ENCODE data around the gene DCLK2. TPM values are rescaled to one million over a fixed set of nuclear protein-coding genes. Genes with fewer than 3 reads are reported as not detected.

DCLK2 gene
- total and polyA plus RNA-seq, 2 of the 4 experiments (the other 2 are of a cell fraction), result 11.3 to 15.5 TPM

DNA sequence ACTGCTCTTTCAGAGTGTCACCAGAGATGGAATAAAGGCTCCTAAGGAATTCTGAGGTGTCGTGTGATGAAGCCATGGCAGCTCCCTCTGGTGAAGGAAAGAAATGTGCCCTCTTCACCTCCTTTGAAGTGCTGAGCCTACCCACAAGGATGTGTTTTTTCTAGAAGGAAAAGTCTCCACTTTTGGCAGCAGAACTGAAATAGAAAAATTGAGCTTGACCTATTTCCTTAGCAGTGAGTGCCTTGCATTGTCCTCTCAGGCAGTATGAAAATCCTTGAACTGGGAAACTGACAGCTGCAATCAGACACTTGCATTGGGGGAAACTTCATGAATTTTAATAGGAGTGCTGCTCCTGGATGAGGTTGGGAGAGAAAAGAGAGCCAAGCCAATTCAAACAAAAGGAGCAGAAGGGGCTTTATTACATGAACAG, 95.2 kb downstream of the DCLK2 start:
- ChIA-PET CTCF (no interaction called here), POLR2A (ENCODE audit: unreplicated experiment) (no interaction called here)
- intact Hi-C loops (cut with micrococcal nuclease) (no loop called here), dilution Hi-C loops (cut with HindIII; ENCODE audit: low sequenced_read_pairs, unreplicated experiment) (no loop called here), in situ Hi-C loops (cut with MboI; ENCODE audit: low sequenced_read_pairs) (no loop called here)
- Histone ChIP-seq H3K79me1 (ENCODE audit: low read depth in 1 of 2, low read length in 2 of 2) (peaks cover 38 to 44% of the 10 kb centered on the region in 2 experiments), H3K4me3 (ENCODE audit: insufficient read depth, low read depth, low read length) (no peak overlapping the region), H3K36me3 (ENCODE audit: control insufficient read depth, insufficient read depth, low read length) (no peaks in the 10 kb centered on the region), H2BK5ac (ENCODE audit: low read depth, low read length, poor library complexity, severe bottlenecking) (no peak overlapping the region), H3K4me1 (ENCODE audit: control insufficient read depth, insufficient read depth, low read length) (peaks cover 16% of the 10 kb centered on the region), H2BK120ac (ENCODE audit: low read depth, low read length) (no peak overlapping the region), H3K4me2 (ENCODE audit: low read depth, low read length) (no peak overlapping the region), H2BK15ac (ENCODE audit: low read depth, low read length) (no peak overlapping the region; the same call in 2 of the 3 replicates), H3K27ac (ENCODE audit: insufficient read depth, low read length) (no peak overlapping the region), H3K14ac (replicated peaks; ENCODE audit: low read depth, low read length) (peak overlapping the region; percentile 3; the same call in 1 of the 2 replicates), H3K27me3 (ENCODE audit: control insufficient read depth, insufficient read depth, low read length) (no peaks in the 10 kb centered on the region), H2AFZ (replicated peaks; ENCODE audit: low read length, poor library complexity) (no peak overlapping the region), H4K91ac (ENCODE audit: insufficient read depth, low read depth, low read length) (no peak overlapping the region), H4K8ac (ENCODE audit: low read depth in 2 of 2, low read length in 2 of 2) (peak overlapping the region in 1 of 2 experiments; percentile 10; a peak in 2 of 4 replicates), H3K18ac (ENCODE audit: low read depth, low read length) (no peak overlapping the region), H4K5ac (ENCODE audit: low read depth, low read length) (no peak overlapping the region), H3K9me1 (ENCODE audit: insufficient read depth, low read length) (peaks cover 17% of the 10 kb centered on the region; the same call in 1 of the 2 replicates), H4K20me1 (ENCODE audit: insufficient read depth, low read length) (no peaks in the 10 kb centered on the region), H3K4ac (ENCODE audit: low read depth, low read length) (no peak overlapping the region), H2AK5ac (ENCODE audit: low read depth, low read length) (no peak overlapping the region), H3K56ac (ENCODE audit: extremely low read depth, insufficient read depth, low read length) (no peak overlapping the region), H2BK20ac (ENCODE audit: low read depth, low read length) (0 out of 2 replicates have a peak overlapping the region, but pooled peaks have one; percentile 1), H3K9me3 (ENCODE audit: control insufficient read depth, insufficient read depth, low read length) (no peaks in the 10 kb centered on the region), H3K9ac (ENCODE audit: low read depth, low read length) (no peak overlapping the region), H3K23ac (ENCODE audit: low read depth, low read length) (peak overlapping the region; percentile 5; the same call in 1 of the 2 replicates), H2AK9ac (replicated peaks; ENCODE audit: low read depth, low read length, poor library complexity) (no peak overlapping the region)
- WGBS, 2 experiments (ENCODE audit: extremely low coverage in 2 of 2, insufficient read length in 1 of 2), result no CpG with 5 or more reads among the region's 1 CpG
- DNase-seq, result no peak
- no TSS peak for BruUV-seq (replicated peaks)
- ATAC-seq (ENCODE audit: low read depth), result no peak
- TF ChIP-seq FOS (IDR thresholded peaks at IDR 0.05; ENCODE audit: low read depth, low read length) (no peak), CEBPB (IDR thresholded peaks at IDR 0.05; ENCODE audit: low read depth, low read length) (no peak), POLR2A (IDR thresholded peaks at IDR 0.05; ENCODE audit: low read depth, low read length) (no peak), SMC3 (IDR thresholded peaks at IDR 0.05; ENCODE audit: low read depth, low read length) (no peak), MAZ (IDR thresholded peaks at IDR 0.05; ENCODE audit: borderline replicate concordance, low read depth, low read length) (no peak), BHLHE40 (IDR thresholded peaks at IDR 0.05; ENCODE audit: low read depth, low read length) (no peak), RAD21 (IDR thresholded peaks at IDR 0.05; ENCODE audit: low read length) (no peak), RFX5 (IDR thresholded peaks at IDR 0.05; ENCODE audit: low read depth, low read length) (no peak), MXI1 (IDR thresholded peaks at IDR 0.05; ENCODE audit: borderline replicate concordance, low read depth, low read length) (no peak)
- TF ChIP-seq, protein P1, sequence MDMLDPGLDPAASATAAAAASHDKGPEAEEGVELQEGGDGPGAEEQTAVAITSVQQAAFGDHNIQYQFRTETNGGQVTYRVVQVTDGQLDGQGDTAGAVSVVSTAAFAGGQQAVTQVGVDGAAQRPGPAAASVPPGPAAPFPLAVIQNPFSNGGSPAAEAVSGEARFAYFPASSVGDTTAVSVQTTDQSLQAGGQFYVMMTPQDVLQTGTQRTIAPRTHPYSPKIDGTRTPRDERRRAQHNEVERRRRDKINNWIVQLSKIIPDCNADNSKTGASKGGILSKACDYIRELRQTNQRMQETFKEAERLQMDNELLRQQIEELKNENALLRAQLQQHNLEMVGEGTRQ (IDR thresholded peaks at IDR 0.05; ENCODE audit: low read depth, low read length), result no peak

Data from IMR-90 (cell line).